Transverse colon (tissue), 4 donors: Measurements from ENCODE around the gene UTF1. TPM values are rescaled to one million over a fixed set of nuclear protein-coding genes. Genes with fewer than 3 reads are reported as not detected.

Experiments used
- DNase-seq: peaks from one replicate; pipeline ENCODE4 v3.0.0-alpha.2; 2019
- H3K27ac ChIP-seq, 4 donors: fragments of 200-600 bp; sonication (generic); 2 replicates each; pipeline ENCODE4 v1.5.1; 2016 to 2018; ENCODE audit warnings: inconsistent platforms in 4 of 4
- H3K27me3 ChIP-seq: fragments of 200-600 bp; sonication (generic); 2 replicates; pipeline ENCODE4 v1.5.1; 2017; ENCODE audit warnings: inconsistent platforms
- H3K36me3 ChIP-seq, 4 donors: fragments of 200-600 bp; sonication (generic); 2 replicates each; pipeline ENCODE4 v1.5.1; 2017 to 2019; ENCODE audit warnings: inconsistent platforms in 4 of 4
- H3K4me1 ChIP-seq, 4 donors: fragments of 200-600 bp; sonication (generic); 2 replicates each; pipeline ENCODE4 v1.5.1; 2017 to 2020; ENCODE audit warnings: inconsistent platforms in 4 of 4
- H3K4me3 ChIP-seq, 4 donors: fragments of 200-600 bp; sonication (generic); 1 replicate in 1 of 4; 2 replicates in 3 of 4; pipeline versions ENCODE4 v1.5.1 to v1.6.1; 2017 to 2019; ENCODE audit warnings: inconsistent platforms in 4 of 4
- H3K9me3 ChIP-seq, 2 donors: fragments of 200-600 bp; sonication (generic); 2 replicates each; pipeline ENCODE4 v1.5.1; 2017 to 2019; ENCODE audit warnings: inconsistent platforms in 2 of 2
- CTCF ChIP-seq, 5 experiments: fragments of 200-600 bp in 3 of 5; fragments of 450-650 bp in 2 of 5; sonication (generic) in 3 of 5; IDR thresholded peaks; 1 replicate in 2 of 5; 2 replicates in 3 of 5; pipeline ENCODE4 v1.5.1; 2016 to 2017; ENCODE audit warnings: antibody characterized with exemption in 5 of 5, inconsistent platforms in 3 of 5, mild to moderate bottlenecking in 2 of 5, moderate library complexity in 1 of 5
- EP300 ChIP-seq: sonication (generic); formaldehyde crosslinking; IDR thresholded peaks from one replicate; pipeline ENCODE4 v1.6.1; 2017; ENCODE audit warnings: antibody characterized with exemption, low read depth
- POLR2A ChIP-seq: fragments of 450-650 bp; IDR thresholded peaks from one replicate; pipeline ENCODE4 v1.6.1; 2016; ENCODE audit warnings: antibody characterized with exemption, mild to moderate bottlenecking, moderate library complexity
- POLR2AphosphoS5 ChIP-seq, 3 donors: sonication (generic); formaldehyde crosslinking; IDR thresholded peaks; one replicate each; pipeline ENCODE4 v1.6.1; 2016; ENCODE audit warnings: antibody characterized with exemption in 3 of 3
- WGBS, 2 donors: methylation state at CpG; one replicate each; pipeline ENCODE4 v1.1.5; 2018; ENCODE audit warnings: low coverage in 1 of 2; 5-methylcytosine and 5-hydroxymethylcytosine counted together
- in situ Hi-C, 4 donors: fragments of 200-750 bp; cut with MboI; loops; one replicate each; pipeline versions ENCODE4 v1.15.0 to v1.15.1; 2017; ENCODE audit warnings: low sequenced_read_pairs in 3 of 4, low pct_ligation_motif_present in 1 of 4, low pct_unique_long_range_greater_than_20kb in 1 of 4
- intact Hi-C: fragments of 100-400 bp; cut with DNase I; formaldehyde crosslinking; loops from one replicate; pipeline ENCODE4 v1.15.1; 2023; ENCODE audit warnings: low total_unique reads
- total RNA-seq, 4 donors: library from RNA; depleted of rRNA; stranded (reverse); fragments of >200 nt; gene quantifications; one replicate each; pipeline ENCODE4 v1.1.0, GENCODE V29; 2016

UTF1 gene
- total RNA-seq, 4 donors from 2014 or later, result not detected

- no peak for DNase-seq
- 77% methylated on average over 23 of the region's 25 CpGs; no CpG with 5 or more reads in 1 of the 2 donors for WGBS, 2 donors
- Histone ChIP-seq H3K4me1 (peaks cover 0 to 21% (median 15%) of the 10 kb centered on the region in 4 donors), H3K27me3 (peaks cover 29% of the 10 kb centered on the region), H3K9me3 (no peaks in the 10 kb centered on the region), H3K27ac (peak overlapping the region; percentile 28 to 55 (median 48)), H3K4me3 (no peak overlapping the region), H3K36me3 (peaks cover 0 to 16% (median 7%) of the 10 kb centered on the region in 4 donors)
- TF ChIP-seq POLR2A (no peak), POLR2AphosphoS5 (IDR thresholded peaks at IDR 0.05) (no peak), EP300 (no peak)
- intact Hi-C loops (no loop called here), in situ Hi-C loops (no loop called here)
Measured at GRCh38 chr10:133277277-133277992, 47.4 kb downstream of the UTF1 start.

- H3K27me3 ChIP-seq, result peaks cover 29% of the 10 kb centered on the region
- H3K9me3 ChIP-seq, result no peaks in the 10 kb centered on the region
- intact Hi-C loops, result no loop called here
- peaks cover 0 to 21% (median 15%) of the 10 kb centered on the region in 4 donors for H3K4me1 ChIP-seq
- H3K27ac ChIP-seq, result peak overlapping the region; percentile 28 to 55 (median 48)
- peaks cover 0 to 23% (median 11%) of the 10 kb centered on the region in 4 donors for H3K36me3 ChIP-seq
- in situ Hi-C loops, result no loop called here
- TF ChIP-seq POLR2A, result no peak
- no peak for TF ChIP-seq CTCF (IDR thresholded peaks at IDR 0.05)
- no peak for TF ChIP-seq EP300
- TF ChIP-seq POLR2AphosphoS5 (IDR thresholded peaks at IDR 0.05), result no peak
- DNase-seq, result no peak
- WGBS, 2 donors, result 60 to 76% methylated on average over 1 to 11 of the region's 12 CpGs
- no peak overlapping the region for H3K4me3 ChIP-seq
Measured at GRCh38 chr10:133277993-133278576, 48.1 kb downstream of the UTF1 start.

GRCh38 chr10:133278577-133279265 lies 48.7 kb downstream of the UTF1 start:
- H3K36me3 ChIP-seq, result peaks cover 0 to 28% (median 14%) of the 10 kb centered on the region in 4 donors
- H3K27ac ChIP-seq, result peak overlapping the region; percentile 28 to 55 (median 48)
- 70% methylated on average over 13 of the region's 19 CpGs; no CpG with 5 or more reads in 1 of the 2 donors for WGBS, 2 donors
- no peaks in the 10 kb centered on the region for H3K9me3 ChIP-seq
- intact Hi-C loops, result no loop called here
- TF ChIP-seq POLR2AphosphoS5 (IDR thresholded peaks at IDR 0.05) (peak in 1 of 3 donors; percentile 32), POLR2A (no peak), EP300 (no peak)
- peak; percentile 75 for DNase-seq
- no peak overlapping the region for H3K4me3 ChIP-seq
- peaks cover 0 to 21% (median 15%) of the 10 kb centered on the region in 4 donors for H3K4me1 ChIP-seq
- in situ Hi-C loops, result no loop called here
- H3K27me3 ChIP-seq, result peaks cover 29% of the 10 kb centered on the region

- no peaks in the 10 kb centered on the region for H3K9me3 ChIP-seq
- WGBS, 2 donors, result 77 to 83% methylated on average over 4 to 24 of the region's 24 CpGs
- no peak for TF ChIP-seq CTCF (IDR thresholded peaks at IDR 0.05)
- TF ChIP-seq POLR2A, result no peak
- TF ChIP-seq POLR2AphosphoS5 (IDR thresholded peaks at IDR 0.05), result no peak
- no peak for TF ChIP-seq EP300
- peaks cover 27% of the 10 kb centered on the region for H3K27me3 ChIP-seq
- intact Hi-C loops (no loop called here), in situ Hi-C loops (no loop called here)
- H3K36me3 ChIP-seq, result peaks cover 0 to 36% (median 18%) of the 10 kb centered on the region in 4 donors
- H3K27ac ChIP-seq, result peak overlapping the region in 1 of 4 donors; percentile 49
- H3K4me1 ChIP-seq, result peaks cover 0 to 21% (median 15%) of the 10 kb centered on the region in 4 donors
- no peak overlapping the region for H3K4me3 ChIP-seq
- no peak for DNase-seq
Measured at GRCh38 chr10:133279326-133280226, 49.6 kb downstream of the UTF1 start.
